ENCODE results near the gene PDK2.

PDK2 gene

GRCh38 chr17:50120475-50121253 lies 25.5 kb downstream of the PDK2 start:
- DNase-seq = no peak

- no peak for DNase-seq
These were observed 27.8 kb downstream of the PDK2 start for GRCh38 chr17:50122945-50123344.

- DNase-seq = peak; percentile 45
These were observed 28.6 kb downstream of the PDK2 start for GRCh38 chr17:50123649-50124349.

GRCh38 chr17:50125420-50125997 lies 30.4 kb downstream of the PDK2 start:
- DNase-seq = no peak

GRCh38 chr17:50127697-50128361 lies 32.7 kb downstream of the PDK2 start:
- DNase-seq = no peak

GRCh38 chr17:50128441-50129352 lies 33.5 kb downstream of the PDK2 start:
- DNase-seq = peak; percentile 22

GRCh38 chr17:50129353-50129727 lies 34.2 kb downstream of the PDK2 start:
- DNase-seq = no peak

GRCh38 chr17:50129728-50130558 lies 34.8 kb downstream of the PDK2 start, which contains the start of gene SAMD14:
TSS of gene SAMD14 (minus strand) at chr17:50130160. CDS start at chr17:50124959, 5,201 bp downstream.
- DNase-seq = peak; percentile 61

- DNase-seq = no peak
These were observed 35.6 kb downstream of the PDK2 start for GRCh38 chr17:50130559-50131305.

- DNase-seq = no peak
These were observed 37.1 kb downstream of the PDK2 start for GRCh38 chr17:50132104-50132794.

- peak; percentile 61 for DNase-seq
These were observed 38.0 kb downstream of the PDK2 start for GRCh38 chr17:50133028-50133768.

GRCh38 chr17:50133769-50134099 lies 38.6 kb downstream of the PDK2 start:
- DNase-seq = no peak

GRCh38 chr17:50134206-50135110 lies 39.3 kb downstream of the PDK2 start:
- DNase-seq = peak; percentile 50

- DNase-seq = no peak
These were observed 40.4 kb downstream of the PDK2 start for GRCh38 chr17:50135316-50136095.

- DNase-seq = no peak
These were observed 41.0 kb downstream of the PDK2 start for GRCh38 chr17:50136096-50136687.

GRCh38 chr17:50137042-50137441 lies 41.9 kb downstream of the PDK2 start:
- no peak for DNase-seq

Measured in fibroblast of skin of scalp (primary cell).